COLO668 (cell line): ENCODE measurements around the gene TFIP11.
A peak's percentile ranks its signal among the peaks of the same experiment; 100 is the strongest.

Experiments
- DNase-seq: peaks from one replicate; lab custom pipeline; 2025; ENCODE audit not compliant: unreplicated experiment; lab: John Stamatoyannopoulos, UW

Gene TFIP11

DNA sequence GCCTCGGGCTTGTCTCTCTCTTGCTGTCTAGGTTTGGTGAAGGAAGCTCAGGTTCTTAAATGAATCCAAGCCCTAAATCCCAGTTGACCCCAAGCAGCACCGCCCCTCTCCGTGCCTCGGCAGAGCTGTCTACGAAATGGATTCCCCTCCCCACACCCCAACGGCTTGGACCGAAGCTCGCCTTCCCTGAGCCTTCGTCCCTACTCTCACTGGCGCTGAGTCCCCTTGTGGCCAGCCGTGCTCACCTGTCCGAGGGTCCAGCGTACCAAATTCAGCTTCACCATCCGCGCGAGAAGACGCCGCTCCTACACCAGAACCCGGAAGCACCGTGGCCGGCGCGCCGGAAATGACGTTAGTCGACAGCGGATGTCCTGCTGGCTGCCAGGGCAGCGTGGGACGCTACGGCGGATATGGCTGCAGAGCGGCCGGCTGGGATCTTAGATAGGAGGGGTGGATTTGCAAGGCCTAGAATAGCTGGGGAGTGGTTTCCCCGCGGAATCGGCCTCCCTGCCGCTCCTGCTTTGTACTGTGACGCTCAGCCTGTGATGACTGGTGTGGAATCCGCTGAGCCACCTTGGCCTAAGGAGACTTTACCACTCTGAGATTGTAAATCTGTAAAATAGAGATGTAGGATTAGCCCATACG is at the start of gene TFIP11:
Gene TFIP11, minus strand, starts transcription at position 325 of the 645 bp plus-strand sequence. CDS start 2,201 bp downstream, outside the sequence.
- DNase-seq, result peak; percentile 95

DNA sequence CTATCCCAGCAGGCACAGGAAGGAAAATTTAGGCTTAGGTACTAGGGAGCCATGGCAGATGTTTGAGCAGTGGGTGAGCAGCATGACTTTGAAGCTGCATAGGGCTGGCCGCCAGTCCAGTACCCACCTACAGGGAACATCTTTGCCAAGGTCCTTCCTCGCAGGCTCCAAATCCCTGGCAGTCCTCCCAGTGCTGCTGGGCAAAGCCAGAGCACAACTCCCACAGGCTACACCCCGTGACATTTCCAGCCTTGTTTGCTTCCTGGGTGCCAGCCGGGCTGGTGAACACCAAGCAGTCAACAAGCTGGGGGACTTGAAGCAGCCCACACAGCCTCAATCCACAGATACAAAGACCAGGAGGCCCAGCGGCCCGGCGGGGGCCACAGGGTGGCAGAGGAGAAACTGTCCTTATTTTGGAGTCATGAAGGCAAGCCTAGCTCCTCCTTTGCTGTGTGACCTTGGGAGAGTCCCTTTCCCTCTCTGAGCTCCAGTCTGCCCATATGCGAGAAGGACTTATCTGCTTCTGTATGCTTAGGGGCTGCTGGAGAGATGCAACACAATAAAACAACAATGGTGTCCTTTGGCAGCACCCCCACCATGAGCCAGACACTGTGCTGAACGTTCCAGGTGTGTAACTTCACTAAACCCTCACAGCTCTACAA is 49.6 kb upstream of the TFIP11 start:
- no peak for DNase-seq

DNA sequence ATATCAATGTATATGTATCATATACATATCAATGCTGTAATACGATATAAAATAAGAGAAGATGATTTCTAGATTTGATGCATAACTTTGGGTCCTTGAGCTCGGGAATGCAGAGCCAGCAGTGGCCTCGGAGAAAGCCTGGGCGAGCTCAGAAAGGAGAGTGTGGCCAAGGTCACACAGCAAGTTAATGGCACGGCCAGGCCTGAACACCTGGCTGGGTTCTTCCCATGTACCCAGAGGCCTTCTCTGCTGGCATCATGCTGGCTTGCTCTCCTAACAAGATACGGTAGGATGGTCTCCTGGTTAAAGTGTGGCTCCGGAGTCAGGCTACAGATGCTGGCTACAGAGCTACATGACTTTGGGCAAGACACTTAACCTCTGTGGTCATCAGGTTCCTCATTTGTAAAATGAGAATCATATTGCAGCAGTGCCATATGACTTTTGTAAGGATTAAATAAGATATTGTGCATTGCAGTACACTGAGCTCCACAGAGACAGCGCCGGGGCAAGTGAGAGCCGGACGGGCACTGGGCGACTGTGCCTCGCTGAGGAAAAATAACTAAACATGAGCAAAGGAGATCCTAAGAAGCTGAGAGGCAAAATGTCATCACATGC is 47.8 kb upstream of the TFIP11 start:
- DNase-seq, result no peak

DNA sequence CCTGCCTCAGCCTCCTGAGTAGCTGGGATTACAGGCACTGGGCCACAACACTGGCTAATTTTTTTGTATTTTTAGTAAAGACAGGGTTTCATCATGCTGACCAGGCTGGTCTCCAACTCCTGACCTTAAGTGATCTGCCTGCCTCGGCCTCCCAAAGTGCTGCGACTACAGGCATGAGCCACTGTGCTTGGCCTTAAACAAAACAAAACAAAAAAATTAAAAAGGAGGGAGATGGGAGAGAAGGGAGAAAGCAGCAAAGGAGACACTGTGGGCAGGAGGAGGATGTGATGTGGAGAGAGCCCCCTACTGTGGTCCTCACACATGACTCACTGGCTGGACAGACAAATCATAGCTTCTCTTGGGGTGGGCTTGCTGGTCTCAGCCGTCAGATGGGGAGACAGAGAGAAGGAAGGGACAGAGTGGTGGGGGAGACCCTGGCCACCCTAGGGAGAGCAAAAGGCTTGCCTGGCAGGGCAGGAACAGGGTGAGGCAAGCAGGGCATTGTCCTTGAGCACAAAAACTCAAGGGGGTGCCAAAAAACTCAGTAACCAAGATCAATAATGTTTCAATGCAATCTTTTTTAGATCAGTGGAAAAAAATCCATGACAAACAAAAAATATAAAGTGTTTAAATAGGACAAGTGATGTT is 46.1 kb upstream of the TFIP11 start:
- DNase-seq, result no peak

DNA sequence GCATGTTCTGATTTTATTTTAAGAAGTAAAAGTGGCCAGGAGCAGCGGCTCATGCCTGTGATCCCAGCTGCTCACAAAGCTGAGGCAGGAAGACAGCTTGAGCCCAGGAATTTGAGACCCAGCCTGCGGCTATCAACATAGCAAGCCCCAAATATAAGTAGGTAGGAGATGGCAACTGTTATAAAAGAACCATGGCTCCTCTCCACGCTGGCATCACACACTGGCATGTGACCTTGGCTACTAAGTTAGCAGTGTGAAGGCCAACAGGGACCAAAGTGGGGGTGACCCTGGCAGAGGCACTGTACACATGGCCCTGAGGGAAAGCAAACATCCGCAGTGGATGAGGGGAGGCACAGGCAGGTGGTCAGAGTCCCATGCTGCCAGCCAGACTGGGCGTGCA is 44.6 kb upstream of the TFIP11 start:
- DNase-seq, result no peak

DNA sequence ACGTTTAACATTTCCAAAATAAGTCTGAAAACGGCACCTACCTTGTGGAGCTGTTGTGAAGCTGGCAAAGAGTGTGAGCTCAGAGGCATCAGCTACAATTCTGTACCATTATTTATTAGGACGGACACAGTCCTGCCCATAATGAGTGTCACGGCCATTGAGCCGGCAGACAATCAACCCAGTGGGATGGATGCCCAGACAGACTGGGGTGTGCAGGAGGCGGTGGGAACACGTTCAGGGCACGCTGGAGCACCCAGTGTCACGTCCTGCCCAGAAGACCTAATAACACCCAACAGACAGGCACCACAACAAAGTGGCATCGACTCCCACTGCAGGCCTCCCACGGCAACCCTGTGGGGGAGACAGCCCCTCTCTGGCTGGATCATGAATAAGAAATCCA is 43.2 kb upstream of the TFIP11 start:
- no peak for DNase-seq

DNA sequence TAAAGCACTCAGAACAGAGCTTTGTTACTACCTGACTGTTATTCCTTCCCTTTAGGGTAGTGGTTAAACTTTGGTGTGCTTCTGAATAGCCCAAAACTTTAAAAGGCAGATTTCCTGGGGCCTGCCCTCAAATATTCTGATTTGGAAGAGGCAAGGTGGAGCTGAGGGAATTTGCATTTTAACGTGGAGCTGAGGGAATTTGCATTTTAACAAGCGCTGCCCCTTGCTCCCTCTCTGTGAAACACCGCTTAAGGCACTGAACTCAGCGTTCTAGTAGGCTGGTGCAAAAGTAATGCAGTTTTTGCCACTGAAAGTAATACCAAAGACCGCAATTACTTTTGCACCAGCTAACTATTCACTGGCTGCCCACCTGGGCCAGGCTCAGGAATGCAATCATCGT is 42.7 kb upstream of the TFIP11 start:
- no peak for DNase-seq

DNA sequence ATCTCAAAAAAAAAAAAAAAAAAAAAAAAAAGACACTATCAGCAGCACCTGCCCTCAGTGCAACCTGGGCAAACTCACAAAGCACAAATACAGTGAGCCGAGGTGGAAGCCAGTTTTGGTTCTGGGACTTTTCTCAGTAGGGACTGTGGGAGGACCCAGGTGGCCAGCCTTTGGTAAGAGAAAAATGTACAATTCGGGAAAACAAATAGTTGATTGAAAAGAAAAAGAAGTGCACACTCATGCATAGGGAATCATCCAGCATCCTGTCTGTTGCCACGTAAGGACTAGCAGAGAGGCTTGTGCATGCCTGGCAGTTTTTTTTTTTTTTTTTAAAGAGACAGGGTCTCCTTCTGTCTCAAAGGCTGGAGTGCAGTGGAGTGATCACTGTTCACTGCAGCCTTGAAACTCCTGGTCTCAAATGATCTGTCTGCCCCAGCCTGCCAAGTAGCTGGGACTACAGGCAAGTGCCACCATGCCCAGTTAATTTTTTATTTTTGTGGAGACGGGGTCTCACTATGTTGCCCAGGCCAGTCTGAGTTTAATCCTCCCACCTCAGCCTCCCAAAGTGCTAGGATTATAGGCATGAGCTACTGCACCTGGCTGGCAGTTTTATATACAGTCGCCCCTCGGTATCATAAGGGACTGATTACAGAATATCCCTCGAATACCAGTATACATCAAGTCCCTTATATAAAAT is 40.9 kb upstream of the TFIP11 start:
- DNase-seq, result no peak

DNA sequence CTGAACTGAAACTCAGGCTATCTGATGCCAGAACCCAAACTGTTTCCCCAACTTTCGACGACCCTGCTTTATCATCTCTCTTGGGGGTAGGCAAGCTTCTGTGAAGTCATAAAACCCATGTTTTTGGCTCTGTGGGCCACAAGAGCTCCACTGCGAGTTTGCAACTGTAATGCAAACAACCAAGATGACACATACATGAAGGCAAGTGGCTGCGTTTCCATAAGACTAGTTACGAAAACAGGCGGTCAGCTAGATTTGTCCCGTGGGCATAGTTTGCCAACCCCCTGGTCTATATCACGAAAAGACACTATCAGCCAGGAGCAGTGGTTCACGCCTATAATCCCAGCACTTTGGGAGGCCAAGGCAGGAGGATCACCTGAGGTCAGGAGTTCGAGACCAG is 40.2 kb upstream of the TFIP11 start:
- DNase-seq, result no peak

DNA sequence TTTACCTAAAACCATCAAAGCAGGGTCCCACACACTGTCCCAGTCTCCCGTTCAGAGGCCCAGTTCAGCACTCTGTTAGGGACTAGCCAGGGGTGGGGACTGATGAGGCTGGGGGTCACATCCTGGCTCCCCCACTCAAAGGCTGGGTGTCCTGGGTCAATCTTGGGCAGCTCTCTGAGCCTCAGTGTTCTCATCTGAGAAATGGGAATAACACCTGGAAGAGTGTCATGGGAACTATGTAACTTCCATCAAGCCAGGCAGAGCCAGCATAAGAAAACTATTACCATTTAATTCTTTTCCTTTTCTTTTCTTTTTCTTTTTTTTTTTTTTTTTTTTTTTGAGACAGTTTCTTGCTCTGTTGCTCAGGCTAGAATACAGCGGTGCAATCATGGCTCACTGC is 39.3 kb upstream of the TFIP11 start:
- no peak for DNase-seq

DNA sequence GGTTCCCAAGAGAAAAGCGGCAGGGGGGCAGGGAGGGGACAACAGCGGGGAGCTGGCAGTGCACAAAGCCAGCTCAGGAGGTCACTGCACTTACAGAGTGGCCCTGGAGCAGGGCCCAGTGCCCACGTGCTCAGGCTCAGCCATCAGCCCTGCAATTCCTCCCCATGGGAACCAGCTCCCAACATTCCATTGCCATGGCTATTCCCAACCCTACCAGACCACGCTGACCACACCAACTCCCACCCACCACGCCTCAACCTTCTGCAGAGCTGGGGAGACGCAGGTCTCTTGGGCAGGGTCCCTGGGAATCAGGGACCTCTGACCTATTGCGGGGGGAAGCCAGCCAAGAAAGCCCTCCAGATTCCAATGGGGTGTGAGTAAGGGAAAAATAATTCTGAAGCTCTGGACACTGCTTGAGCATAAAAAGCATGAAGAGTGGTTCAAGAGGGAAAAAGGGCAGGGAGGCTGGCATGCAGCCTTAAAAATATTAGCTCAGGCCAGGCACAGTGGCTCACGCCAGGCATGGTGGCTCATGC is 38.3 kb upstream of the TFIP11 start:
- no peak for DNase-seq

DNA sequence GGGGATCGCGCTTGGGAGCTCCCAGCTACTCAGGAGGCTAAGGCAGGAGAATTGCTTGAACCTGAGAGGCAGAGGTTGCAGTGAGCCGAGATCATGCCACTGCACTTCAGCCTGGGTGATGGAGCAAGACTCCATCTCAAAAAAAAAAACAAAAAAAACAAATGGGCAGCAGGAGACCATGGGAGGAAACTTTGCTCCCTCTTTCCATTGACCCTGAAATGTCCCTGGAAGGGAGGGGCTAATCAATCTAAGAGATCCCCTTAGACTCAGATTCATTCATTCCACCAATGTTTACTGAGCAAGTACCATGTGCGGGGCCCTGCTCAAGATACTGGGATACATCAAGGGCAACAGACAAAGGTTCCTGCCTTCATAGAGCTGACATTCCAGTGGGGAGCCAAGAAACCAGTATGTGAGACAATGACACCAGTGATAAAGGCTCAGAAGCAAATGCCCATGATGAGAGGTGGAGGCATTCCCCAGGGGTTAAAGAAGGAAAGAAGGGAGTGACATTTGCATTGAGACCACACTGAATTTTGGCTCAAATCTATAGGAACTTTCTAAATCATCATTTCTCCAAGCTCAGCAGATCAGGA is 37.7 kb upstream of the TFIP11 start:
- DNase-seq, result no peak

DNA sequence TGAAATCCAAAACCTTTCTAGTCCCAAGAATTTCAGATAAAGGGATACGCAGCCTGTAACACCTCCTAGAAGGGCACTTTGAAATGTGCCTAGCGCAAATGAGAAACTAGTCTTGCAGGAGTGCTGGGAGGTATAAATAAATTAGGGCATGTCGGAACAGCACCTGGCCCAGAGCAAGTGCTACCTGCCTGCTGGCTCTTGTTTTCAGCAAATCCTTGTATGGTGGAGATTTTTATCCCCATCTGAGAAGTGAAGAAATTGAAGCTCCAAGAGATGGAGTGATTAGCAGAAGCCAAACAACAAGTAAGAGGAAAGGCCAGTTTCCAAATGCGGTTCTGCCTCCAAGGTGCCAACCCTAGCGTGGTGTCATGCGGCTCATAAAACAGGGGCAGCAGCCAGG is 36.7 kb upstream of the TFIP11 start:
- DNase-seq, result no peak

DNA sequence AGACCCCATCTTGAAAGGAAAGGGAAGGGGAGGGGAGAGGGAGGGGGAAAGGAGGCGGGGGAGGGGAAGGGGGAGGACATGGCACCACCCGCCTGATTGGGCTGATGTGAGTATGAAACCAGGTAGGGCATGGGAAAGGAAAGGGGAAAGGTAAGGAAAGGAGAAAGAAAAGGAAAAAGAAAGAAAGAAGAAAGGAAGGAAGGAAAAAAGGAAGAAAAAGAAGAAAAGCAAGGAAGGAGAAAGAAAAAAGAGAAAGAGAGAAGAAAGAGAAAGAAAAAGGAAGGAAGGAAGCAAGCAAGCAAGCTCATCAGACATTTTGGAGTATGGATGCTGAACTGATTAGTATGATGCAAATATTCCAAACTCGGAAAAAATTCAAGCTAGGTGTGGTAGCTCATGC is 36.0 kb upstream of the TFIP11 start:
- no peak for DNase-seq

DNA sequence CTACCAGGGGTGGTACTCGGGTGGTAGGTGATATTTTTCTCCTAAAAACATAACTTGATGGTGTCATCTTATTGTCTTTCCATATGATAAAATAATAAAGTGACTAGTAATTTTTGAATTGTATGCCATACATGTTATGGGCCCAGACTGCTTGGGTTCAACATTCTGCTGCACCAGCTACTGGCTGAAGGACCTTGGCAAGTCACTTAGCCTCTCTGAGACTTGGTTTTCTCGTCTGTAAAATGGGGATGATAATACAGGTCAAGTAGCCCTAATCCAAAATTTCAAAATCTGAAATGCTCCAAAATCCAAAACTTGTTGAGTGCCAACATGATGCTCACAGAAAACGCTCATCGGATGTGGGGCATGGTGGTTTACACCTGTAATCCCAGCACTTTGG is 35.6 kb upstream of the TFIP11 start:
- no peak for DNase-seq

DNA sequence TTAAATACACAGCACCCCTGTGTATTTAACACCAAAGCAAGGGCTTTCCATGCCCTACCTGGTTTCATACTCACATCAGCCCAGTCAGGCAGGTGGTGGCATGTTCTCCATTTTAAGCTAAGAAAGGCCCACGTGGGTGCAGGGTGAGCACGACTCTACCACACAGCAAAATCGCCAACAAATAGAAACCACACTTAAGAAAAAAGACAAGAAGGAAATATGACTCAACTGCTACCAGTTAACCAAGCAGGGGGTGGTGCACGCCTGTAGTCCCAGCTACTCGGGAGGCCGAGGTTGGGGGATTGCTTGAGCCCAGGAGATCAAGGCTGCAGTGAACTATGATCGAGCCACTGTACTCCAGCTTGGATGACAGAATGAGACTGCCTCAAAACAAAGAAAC is 35.2 kb upstream of the TFIP11 start:
- DNase-seq, result no peak

DNA sequence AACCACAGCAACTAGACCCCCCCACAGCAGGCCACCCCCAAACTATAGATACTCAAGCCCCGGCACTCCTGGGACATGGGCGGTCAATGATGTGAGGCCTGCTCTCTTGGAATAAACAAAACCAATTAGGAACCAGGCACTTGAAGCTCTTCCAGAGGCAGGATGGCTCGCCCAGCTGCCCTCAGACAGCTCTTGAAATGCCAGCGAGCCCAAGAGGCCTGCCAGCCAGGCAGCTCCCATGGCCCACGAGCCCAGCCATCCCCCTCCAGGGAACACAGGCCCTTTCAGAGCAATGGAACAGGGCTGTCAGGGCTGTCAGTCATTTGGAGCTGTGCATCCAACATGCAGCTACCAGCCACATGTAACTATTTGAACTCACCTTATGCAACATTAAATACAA is 34.0 kb upstream of the TFIP11 start:
- no peak for DNase-seq

DNA sequence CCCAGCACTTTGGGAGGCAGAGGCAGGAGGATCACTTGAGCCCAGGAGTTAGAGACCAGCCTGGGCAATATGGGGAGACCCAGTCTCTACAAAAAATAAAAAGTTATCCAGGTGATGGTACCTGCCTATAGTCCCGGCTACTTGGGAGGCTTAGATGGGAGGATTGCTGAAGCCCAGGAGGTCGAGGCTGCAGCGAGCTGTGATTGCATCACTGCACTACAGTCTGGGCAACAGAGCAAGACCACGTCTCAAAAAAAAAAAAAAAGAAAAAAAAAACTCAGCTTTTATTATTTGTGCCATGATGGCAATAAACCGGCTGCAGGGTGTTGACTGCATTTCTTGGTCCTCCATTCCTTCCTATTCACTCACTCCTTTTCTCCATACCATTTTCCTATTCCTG is 33.6 kb upstream of the TFIP11 start:
- no peak for DNase-seq

DNA sequence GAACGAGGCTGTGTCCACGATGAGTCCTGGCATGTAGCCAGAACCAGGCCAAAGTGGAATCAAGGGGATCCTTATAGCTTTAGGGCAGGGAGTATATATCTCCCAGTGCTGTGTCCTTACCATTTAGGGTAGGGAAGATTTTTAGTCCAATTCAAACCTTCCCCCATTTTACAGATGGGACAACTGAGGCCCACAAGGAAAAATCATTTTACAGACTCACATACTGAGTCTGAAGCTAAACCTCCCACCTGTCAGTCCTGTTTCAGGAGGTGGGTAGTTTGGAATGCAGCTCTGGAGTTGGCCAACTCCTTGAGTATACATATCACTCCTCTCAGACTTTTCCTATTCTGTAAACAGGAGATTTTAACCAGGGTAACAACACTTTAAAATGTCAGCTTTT is 33.1 kb upstream of the TFIP11 start:
- DNase-seq, result no peak

DNA sequence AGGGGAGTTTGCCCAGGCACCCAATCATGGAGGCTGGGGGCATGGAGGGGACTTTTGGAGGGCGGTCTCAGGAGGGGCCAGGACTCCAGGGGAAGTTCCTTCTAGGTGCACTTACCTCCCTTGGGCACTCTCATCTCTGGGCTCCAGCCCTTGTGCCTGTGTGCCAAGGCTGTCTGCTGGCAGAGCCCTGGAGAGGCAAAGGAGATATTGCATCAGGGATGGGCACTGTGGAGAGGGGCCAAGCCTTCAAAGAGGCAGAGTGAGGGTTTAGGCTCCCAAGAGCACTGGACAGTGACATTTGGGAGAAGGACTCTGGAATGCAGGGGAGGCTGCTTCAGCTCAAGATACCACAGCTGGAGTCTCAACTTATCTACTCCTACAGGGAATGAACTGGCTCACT is 32.2 kb upstream of the TFIP11 start:
- no peak for DNase-seq

DNA sequence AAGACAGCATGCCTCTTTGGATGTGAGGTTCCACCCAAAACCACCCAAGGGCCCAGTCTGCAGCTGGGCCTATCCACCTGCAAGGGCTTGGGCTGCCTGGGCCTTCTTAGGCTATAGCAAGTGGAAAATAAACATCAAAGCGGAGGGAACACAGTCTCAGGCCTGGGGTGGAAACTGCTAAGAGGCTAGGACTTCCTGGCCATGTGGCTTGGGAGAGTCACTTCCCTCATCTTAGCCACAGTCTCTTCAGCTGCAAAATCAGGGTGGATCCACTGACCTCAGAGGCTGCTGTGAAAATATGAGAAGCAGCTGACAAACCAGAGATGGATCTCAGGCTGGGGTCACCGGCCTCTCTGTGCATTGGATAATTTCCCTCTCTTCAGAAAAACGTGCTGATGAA is 30.6 kb upstream of the TFIP11 start:
- DNase-seq, result no peak
